GM18870 (cell line): ENCODE measurements around the gene DNASE1L2.
A peak's percentile ranks its signal among the peaks of the same experiment; 100 is the strongest.
"Not testable (repeated sequence)": the region's sequence is repeated elsewhere in the genome, so short reads cannot be mapped to it uniquely, and the experiment has no call there.

ENCODE experiments used
- ATAC-seq: cut with Tn5 transposase; IDR thresholded peaks from one replicate; pipeline ENCODE4 v1.9.1; 2021; ENCODE audit warnings: moderate library complexity; ENCODE audit not compliant: unreplicated experiment

Gene DNASE1L2

DNA sequence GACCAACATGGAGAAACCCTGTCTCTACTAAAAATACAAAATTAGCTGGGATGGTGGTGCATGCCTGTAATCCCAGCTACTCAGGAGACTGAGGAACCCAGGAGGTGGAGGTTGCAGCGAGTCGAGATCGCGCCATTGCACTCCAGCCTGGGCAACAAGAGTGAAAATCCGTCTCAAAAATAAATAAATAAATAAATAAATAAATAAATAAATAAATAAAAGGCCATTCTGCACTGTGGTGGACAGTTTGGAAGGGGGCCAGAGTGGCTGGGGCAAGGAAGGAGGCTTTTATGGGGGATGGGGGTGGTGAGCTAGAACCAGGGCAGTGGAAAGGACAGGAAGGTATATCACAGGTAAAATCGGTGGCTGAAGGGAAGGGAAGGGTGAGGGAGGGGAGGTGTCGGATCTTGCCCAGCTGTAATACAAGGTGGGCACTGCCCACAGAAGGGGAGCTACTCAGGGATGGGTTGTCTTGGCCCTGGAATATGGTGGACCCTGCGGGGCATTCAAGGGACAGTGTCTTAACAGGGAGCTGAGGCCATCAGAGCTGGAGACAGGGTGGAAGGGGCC is 33.0 kb upstream of the DNASE1L2 start:
- not testable (repeated sequence) for ATAC-seq

DNA sequence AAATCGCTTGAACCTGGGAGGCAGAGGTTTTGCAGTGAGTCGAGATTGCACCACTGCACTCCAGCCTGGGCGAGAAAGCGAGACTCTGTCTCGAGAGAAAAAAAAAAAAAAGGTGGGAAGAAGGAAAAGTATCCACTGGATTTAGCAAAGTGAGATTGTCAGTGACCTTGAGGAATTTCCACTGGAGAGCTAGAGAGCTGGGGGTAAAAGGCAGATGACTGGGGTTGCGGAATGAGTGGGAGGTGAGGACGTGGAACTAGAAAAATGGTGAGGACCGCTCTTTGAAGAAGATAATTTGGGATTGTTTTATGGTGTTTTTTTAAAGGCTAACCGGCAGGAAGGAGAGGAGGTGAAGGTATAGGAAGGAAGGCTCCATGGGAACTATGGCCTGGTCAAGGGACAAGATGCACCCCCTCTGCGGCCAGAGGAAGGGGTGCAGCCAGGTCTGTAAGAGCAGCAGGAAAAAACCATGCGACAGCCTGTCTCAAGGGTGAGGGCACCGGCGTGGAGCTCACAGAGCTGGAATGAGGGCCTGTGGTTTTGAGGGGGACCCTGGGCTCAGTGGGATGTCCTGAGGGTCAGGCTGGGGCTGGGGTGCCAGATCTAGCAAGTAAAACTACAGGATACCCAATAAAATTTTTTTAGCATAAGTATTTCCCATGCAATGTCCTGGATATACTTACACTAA is 31.7 kb upstream of the DNASE1L2 start:
- ATAC-seq: no peak

GRCh38 chr16:2205104-2205966 is 30.9 kb upstream of the DNASE1L2 start, which contains the start of gene MLST8:
TSS of gene MLST8 (plus strand) at chr16:2205454. CDS start at chr16:2206086, 632 bp downstream.
- ATAC-seq: peak; percentile 53

- ATAC-seq: peak; percentile 20
Observed at GRCh38 chr16:2205967-2206313, 30.3 kb upstream of the DNASE1L2 start.

- ATAC-seq: no peak
Observed at GRCh38 chr16:2206420-2206779, 29.8 kb upstream of the DNASE1L2 start.

DNA sequence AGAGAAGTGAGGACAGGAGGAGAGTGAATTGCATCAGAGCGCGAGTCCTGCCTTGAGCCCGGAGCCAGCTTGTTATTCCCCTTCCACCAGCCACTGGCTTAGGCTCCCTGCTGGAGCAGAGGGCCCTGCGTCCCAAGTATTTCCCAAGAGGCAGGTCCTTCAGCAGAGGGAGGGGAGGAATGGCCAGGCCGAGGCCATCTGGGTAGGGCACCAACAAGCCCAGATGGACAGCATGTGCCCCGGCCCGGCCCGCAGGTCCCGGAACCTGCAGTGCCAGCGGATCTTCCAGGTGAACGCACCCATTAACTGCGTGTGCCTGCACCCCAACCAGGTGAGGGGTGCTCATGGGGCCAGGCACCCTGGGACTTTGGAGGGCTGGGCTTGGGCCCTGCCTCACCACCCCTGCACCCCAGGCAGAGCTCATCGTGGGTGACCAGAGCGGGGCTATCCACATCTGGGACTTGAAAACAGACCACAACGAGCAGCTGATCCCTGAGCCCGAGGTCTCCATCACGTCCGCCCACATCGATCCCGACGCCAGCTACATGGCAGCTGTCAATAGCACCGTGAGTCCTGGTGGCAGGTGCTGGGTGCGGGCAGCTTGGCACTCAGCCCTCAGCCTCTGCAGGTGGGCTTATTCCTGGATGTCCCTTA is 29.3 kb upstream of the DNASE1L2 start:
- no peak for ATAC-seq

GRCh38 chr16:2207872-2208271 is 28.4 kb upstream of the DNASE1L2 start:
- no peak for ATAC-seq

GRCh38 chr16:2208308-2208707 is 27.9 kb upstream of the DNASE1L2 start:
- ATAC-seq: no peak

DNA sequence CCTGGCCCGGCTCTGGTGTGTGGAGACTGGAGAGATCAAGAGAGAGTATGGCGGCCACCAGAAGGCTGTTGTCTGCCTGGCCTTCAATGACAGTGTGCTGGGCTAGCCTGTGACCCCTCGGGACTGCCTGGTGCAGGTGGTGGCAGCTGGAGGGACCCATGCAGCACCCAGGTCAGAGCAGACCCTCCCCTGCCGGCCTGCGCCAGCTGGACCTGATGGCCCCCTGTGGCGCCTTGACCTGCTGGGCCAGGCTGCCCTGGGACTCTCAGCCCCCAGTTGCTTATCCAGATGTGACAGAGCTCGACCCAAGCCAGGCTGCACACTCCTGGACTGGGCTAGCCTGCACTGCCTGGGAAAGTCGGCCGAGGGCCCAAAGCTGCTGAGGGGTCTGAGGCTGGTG is 27.5 kb upstream of the DNASE1L2 start:
- no peak for ATAC-seq

GRCh38 chr16:2209258-2210008 is 26.8 kb upstream of the DNASE1L2 start:
- no peak for ATAC-seq

GRCh38 chr16:2210009-2210332 is 26.3 kb upstream of the DNASE1L2 start:
- no peak for ATAC-seq

GRCh38 chr16:2210386-2211365 is 25.6 kb upstream of the DNASE1L2 start, which contains the start of gene BRICD5:
TSS of gene BRICD5 (minus strand) at chr16:2210863. CDS start at chr16:2210833, 30 bp downstream.
- no peak for ATAC-seq

DNA sequence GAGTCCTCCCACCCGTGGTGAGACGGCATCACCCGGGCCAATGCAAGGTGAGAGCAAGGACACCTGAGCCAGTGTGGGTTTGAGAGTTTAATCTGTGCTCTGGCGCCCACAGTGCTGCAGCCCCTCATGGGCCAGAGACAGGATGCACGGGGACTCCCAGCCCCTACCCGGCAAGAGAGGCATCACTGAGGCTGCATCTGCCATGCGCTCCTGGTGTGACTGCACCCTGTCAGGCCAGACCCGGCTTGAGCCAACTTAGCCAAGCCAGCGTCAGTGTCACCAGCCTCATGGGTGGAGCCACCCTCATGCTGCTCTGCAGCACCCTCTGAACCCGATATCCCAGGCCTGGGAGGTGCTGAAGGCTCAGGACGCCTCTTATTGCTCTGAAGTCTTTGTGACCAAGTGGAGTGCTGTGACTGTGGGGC is 24.3 kb upstream of the DNASE1L2 start:
- no peak for ATAC-seq

- ATAC-seq: no peak
Observed at GRCh38 chr16:2212362-2213324, 23.6 kb upstream of the DNASE1L2 start.

- peak; percentile 3 for ATAC-seq
Observed at GRCh38 chr16:2213817-2214718, 22.2 kb upstream of the DNASE1L2 start.

DNA sequence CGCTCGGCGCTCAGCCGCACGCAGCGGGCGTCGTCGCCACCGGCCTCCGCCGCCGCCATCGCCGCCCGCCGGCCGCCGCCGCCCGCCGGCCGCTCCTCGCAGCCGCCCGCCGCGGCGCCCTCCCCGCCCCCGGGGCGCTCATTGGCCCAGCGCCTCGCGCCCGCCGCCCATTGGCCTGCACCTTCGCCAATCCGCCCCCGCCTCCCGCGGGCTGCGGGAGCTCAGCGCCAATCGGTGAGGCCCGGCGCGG is 21.6 kb upstream of the DNASE1L2 start, which contains the start of gene PGP:
Gene PGP, minus strand, starts transcription at position 122 of the 250 bp plus-strand sequence. Its CDS starts 63 bp downstream, at position 59.
- no peak for ATAC-seq

GRCh38 chr16:2216330-2216729 is 19.9 kb upstream of the DNASE1L2 start:
- ATAC-seq: no peak
